ENCODE measurements around the gene FAM50B.

Gene FAM50B

DNA sequence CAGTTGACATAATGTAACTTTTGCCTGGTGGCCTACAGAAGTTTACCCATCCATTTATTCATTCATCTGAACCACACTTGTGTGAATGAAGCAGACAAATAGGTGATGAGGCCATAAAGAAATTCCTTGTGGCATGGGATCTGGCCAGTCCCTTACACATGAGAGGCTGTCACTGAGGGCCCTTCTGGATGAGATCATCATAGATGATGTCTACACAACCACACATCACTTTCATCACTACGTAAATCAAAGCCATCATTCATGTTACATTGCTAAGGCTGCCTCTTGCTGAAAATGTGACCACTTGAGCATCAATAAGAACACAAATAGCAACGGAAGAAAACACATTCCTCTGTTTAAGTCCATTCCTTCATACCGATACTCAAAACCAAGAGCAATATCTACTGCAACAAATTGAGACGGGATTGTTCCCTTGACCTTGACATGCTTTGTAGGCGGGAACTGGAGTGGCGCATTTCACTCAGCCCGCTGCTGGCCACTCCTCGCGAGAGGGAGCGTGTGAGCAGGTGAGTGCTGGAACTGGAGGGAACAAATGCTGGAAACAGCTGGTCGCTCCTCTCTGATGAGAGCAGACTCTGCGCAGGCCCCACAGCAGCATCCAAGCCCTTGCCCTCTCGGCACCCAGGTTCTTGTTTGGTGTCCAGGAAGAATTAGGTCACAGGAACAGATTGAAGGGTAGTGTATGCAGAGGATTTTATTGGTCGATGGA, 49.3 kb downstream of the FAM50B start:
- DNase-seq: no peak

DNA sequence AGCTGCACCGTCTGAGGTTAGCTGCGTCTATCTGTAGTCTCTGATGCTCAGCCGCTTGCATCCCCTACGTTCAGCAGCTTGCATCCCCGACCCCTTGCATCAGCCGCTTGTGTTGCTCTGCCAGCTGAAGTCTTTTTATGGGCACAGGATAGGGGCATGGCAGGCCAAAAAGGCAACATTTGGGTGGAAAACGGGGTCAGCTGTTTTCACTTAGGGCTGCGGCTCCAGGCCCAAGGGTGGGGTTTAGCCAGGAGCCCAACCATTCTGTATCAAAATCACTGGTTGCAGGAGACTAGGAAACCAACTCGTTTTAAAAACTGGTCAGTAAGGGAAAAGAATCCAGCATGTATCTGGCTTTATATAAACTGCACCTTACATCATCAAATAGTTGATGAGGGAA, 49.9 kb downstream of the FAM50B start:
- no peak for DNase-seq

DNA sequence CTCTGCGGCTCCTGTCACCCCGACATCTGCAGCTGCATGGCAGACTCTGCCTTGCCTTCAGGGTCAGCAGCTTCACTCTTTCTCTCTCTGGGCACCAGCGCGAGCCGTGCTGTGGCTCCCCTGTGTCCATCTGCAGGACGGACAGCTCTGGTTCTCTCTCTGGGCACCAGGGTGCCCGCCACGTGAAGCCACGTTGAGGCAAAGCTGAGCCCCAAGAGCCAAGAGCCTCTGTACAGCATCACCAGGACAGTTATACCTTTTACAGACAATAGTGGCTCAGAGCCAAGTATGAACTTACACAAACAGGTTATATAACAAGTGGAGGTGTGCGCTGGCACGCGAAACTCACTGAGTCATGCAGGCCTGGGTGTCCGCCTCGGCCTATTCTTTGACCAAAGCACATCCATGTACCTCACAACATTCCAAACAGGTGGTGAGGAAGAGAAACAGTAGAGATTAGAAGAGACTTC, 50.8 kb downstream of the FAM50B start:
- DNase-seq: no peak
